Measurements from ENCODE around the gene LSM3. TPM values are rescaled to one million over a fixed set of nuclear protein-coding genes. Genes with fewer than 3 reads are reported as not detected.

The LSM3 gene
- total RNA-seq, 4 donors from 2014 or later = 10.0 to 14.1 (median 11.9) TPM

DNA sequence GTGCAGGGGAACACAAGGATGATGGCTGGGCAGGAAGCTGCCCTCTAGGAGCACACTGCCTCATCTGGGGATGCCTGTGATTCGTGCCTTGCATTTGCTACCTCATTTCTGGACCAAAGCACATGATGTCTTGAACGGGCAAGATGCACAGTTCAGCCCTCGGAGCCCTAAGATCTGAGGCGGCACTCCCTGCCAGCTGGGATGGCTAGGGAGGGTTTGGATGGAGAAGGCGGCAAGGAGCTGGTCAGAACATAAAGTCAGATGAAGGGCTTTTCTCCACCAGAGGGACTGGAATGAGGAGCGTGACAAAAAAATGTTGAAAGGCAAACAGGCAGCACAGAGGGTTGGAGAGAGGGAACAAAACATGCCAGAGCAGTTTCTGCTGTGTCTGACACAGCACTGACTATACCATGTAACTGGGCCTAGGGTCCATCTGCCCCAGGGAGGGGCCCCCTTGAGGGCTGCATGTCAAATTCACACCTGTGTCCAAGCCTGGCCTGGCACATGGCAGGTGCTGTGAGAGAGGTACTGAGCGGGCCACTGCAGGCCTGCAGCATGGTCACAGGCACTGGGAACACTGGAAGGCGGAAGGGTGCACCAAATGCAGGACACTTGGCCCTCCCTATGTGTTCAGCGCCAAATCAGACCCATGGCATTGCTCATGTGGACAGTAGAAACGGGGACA is 32.1 kb upstream of the LSM3 start:
- no peaks in the 10 kb centered on the region for H3K9me3 ChIP-seq
- intact Hi-C loops (cut with DNase I; ENCODE audit: low total_unique reads) = no loop called here
- no peaks in the 10 kb centered on the region for H3K36me3 ChIP-seq
- H3K27me3 ChIP-seq = no peaks in the 10 kb centered on the region
- TF ChIP-seq, protein P1, sequence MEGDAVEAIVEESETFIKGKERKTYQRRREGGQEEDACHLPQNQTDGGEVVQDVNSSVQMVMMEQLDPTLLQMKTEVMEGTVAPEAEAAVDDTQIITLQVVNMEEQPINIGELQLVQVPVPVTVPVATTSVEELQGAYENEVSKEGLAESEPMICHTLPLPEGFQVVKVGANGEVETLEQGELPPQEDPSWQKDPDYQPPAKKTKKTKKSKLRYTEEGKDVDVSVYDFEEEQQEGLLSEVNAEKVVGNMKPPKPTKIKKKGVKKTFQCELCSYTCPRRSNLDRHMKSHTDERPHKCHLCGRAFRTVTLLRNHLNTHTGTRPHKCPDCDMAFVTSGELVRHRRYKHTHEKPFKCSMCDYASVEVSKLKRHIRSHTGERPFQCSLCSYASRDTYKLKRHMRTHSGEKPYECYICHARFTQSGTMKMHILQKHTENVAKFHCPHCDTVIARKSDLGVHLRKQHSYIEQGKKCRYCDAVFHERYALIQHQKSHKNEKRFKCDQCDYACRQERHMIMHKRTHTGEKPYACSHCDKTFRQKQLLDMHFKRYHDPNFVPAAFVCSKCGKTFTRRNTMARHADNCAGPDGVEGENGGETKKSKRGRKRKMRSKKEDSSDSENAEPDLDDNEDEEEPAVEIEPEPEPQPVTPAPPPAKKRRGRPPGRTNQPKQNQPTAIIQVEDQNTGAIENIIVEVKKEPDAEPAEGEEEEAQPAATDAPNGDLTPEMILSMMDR (IDR thresholded peaks at IDR 0.05) = no peak
- TF ChIP-seq POLR2A (IDR thresholded peaks at IDR 0.05) = no peak
- peak overlapping the region; percentile 86 to 96 for H3K27ac ChIP-seq
- H3K4me1 ChIP-seq = peaks cover 19 to 20% of the 10 kb centered on the region in 2 donors
- no peak for DNase-seq
- H3K4me3 ChIP-seq = no peak overlapping the region

DNA sequence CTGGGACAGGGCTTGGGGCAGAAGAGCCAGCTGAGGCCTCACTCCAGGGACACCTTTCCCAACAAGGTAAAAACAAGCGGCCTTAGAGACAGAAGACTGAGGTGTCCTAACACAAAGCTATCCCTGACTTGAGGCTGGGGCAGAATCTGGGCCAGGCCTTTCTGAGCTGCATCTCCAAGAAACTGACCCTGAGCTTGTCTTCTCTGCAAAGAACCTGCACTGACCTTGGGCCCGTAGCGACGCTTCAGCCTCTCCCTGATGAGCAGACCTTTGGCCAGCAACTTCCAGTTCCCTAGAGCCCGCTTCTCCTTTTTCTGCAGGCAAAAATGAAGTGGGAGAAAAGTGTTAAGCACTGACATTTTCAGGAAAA is 31.6 kb upstream of the LSM3 start:
- H3K36me3 ChIP-seq = no peaks in the 10 kb centered on the region
- TF ChIP-seq, protein P1 (IDR thresholded peaks at IDR 0.05) = no peak
- no peak for TF ChIP-seq POLR2A (IDR thresholded peaks at IDR 0.05)
- no peak for DNase-seq
- no peak overlapping the region for H3K4me3 ChIP-seq
- H3K4me1 ChIP-seq = peaks cover 19 to 20% of the 10 kb centered on the region in 2 donors
- H3K27me3 ChIP-seq = no peaks in the 10 kb centered on the region
- intact Hi-C loops (cut with DNase I; ENCODE audit: low total_unique reads) = no loop called here
- peak overlapping the region; percentile 86 to 96 for H3K27ac ChIP-seq
- H3K9me3 ChIP-seq = no peaks in the 10 kb centered on the region

DNA sequence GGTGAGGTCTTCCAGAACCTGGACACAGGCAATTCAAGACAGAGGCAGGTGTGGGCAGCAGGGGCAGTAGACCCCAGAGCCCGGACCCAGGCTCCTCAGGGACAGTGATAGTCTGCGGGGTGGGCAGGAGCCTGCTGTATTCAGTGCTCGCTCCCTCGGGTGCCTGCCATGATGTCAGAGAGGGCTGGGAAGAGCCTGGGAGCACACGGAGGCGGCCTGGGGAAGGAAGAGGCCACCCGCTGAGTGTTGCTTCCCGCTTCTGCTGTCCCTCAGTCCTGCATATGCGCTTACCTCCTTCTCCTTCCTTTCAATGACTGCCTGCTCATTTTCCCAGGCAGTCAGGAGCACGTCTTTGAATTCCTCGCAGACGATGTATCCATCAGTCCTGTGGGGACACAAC is 31.0 kb upstream of the LSM3 start:
- Histone ChIP-seq H3K4me1 (peaks cover 15 to 17% of the 10 kb centered on the region in 2 donors), H3K9me3 (no peaks in the 10 kb centered on the region), H3K27me3 (no peaks in the 10 kb centered on the region), H3K27ac (no peak overlapping the region), H3K4me3 (no peak overlapping the region), H3K36me3 (no peaks in the 10 kb centered on the region)
- no peak for DNase-seq
- intact Hi-C loops (cut with DNase I; ENCODE audit: low total_unique reads) = no loop called here
- TF ChIP-seq POLR2A (IDR thresholded peaks at IDR 0.05) = no peak
- TF ChIP-seq, protein P1 (IDR thresholded peaks at IDR 0.05) = no peak

DNA sequence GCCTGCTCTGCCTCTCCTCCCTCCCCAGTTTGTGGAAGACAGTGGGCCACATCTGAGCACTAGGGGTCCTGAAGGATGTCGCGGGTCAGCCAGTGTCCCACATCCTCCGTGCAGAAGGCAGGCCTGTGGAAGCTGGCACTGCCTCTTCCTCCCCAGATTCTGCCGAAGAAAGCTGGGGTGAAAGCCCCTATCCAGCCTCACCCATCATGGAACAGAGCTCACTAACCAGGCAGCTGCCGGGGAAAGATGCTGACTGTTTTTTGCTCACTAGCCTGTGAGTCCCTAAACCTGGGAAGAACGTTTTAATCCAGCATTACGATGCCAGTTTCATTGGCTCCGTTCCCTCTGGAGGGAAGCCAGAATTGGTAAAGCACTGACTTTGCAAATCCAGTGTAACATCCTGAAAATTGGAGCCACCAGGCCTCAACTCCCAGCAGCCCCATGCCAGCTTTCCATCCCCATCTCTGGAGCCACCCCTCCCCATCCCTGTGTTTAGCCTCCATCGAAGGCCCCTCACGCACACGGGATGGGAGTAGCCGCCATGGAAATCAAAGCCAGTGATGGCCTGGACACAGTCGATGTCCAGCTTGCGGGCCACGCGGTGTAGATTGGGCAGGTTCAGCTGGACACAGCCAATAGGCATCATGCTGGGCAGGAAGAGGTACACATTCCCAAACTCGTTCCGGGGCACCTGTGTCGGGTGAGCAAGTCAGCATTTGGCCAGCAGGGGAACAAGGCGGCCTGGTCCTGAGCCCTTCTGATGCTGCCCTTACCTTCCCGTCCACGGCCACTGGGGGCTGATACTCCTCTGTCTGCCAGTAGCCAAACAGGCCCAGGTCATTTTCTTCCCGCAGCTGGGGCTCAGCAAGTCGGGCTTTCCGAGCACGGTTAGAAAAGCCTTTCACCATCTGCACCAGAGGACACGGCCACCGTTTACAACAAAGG is 30.3 kb upstream of the LSM3 start:
- DNase-seq = no peak
- Histone ChIP-seq H3K9me3 (no peaks in the 10 kb centered on the region), H3K27ac (no peak overlapping the region), H3K27me3 (no peaks in the 10 kb centered on the region), H3K4me3 (no peak overlapping the region), H3K4me1 (peaks cover 10% of the 10 kb centered on the region in 2 donors), H3K36me3 (no peaks in the 10 kb centered on the region)
- TF ChIP-seq POLR2A (IDR thresholded peaks at IDR 0.05) = no peak
- TF ChIP-seq, protein P1 (IDR thresholded peaks at IDR 0.05) = no peak
- intact Hi-C loops (cut with DNase I; ENCODE audit: low total_unique reads) = no loop called here

DNA sequence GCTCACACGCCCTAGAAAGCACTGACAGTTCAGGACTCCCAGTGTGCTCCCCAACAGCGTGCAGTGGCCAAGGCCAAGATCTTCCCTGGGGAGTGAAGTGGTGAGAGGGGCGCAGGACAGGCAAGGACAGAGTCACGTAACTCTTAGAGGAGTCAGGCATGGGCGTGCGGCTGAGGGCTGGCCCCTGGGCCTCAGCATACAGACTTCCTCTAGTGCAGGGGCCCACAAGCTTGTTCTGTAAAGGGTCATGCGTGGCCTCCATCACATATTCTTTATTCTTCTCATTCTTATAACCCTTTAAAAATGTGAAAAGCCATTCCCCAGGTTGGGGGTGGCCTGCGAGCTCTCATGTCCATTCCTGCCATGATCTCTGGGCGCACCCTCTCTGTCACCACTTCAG is 28.5 kb upstream of the LSM3 start:
- no peaks in the 10 kb centered on the region for H3K36me3 ChIP-seq

More for the DNA sequence above, 28.5 kb upstream of the LSM3 start:
- Histone ChIP-seq H3K27me3 (no peaks in the 10 kb centered on the region), H3K9me3 (no peaks in the 10 kb centered on the region), H3K4me3 (no peak overlapping the region), H3K27ac (no peak overlapping the region), H3K4me1 (peaks cover 6% of the 10 kb centered on the region in 2 donors)
- DNase-seq = no peak
- no peak for TF ChIP-seq POLR2A (IDR thresholded peaks at IDR 0.05)
- TF ChIP-seq, protein P1 (IDR thresholded peaks at IDR 0.05) = no peak
- intact Hi-C loops (cut with DNase I; ENCODE audit: low total_unique reads) = no loop called here
